Astrocyte (in vitro differentiated cells and primary cell): ENCODE results near the gene ALOX12B.

ENCODE experiments used
- EZH2 ChIP-seq: IDR thresholded peaks from 2 replicates; pipeline ENCODE4 v1.6.1; 2012; ENCODE audit warnings: mild to moderate bottlenecking, low read length, inconsistent platforms; ENCODE audit not compliant: insufficient read depth
- TF ChIP-seq, protein P1 (sequence below): IDR thresholded peaks from 2 replicates; pipeline ENCODE4 v1.5.1; 2011; ENCODE audit warnings: low read depth, mild to moderate bottlenecking, inconsistent platforms, low read length, moderate library complexity; ENCODE audit not compliant: insufficient read depth

DNA sequence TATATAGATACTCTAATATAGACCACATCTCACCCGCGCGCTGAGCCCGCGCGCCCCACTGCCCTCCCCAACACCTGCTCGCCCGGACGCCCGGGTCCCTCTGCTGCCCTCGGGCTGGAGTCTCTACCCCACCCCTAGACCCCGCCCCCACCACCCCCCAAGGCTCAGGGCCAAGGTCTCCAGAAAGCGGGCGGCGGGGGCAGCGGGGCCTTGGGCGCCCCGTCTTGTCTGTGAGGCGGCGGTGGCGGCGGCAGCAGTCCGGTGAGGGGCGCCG lies 33.8 kb upstream of the ALOX12B start:
- TF ChIP-seq, protein P1, sequence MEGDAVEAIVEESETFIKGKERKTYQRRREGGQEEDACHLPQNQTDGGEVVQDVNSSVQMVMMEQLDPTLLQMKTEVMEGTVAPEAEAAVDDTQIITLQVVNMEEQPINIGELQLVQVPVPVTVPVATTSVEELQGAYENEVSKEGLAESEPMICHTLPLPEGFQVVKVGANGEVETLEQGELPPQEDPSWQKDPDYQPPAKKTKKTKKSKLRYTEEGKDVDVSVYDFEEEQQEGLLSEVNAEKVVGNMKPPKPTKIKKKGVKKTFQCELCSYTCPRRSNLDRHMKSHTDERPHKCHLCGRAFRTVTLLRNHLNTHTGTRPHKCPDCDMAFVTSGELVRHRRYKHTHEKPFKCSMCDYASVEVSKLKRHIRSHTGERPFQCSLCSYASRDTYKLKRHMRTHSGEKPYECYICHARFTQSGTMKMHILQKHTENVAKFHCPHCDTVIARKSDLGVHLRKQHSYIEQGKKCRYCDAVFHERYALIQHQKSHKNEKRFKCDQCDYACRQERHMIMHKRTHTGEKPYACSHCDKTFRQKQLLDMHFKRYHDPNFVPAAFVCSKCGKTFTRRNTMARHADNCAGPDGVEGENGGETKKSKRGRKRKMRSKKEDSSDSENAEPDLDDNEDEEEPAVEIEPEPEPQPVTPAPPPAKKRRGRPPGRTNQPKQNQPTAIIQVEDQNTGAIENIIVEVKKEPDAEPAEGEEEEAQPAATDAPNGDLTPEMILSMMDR: no peak
- no peak for TF ChIP-seq EZH2
